ENCODE data around the gene MT4.

DNA sequence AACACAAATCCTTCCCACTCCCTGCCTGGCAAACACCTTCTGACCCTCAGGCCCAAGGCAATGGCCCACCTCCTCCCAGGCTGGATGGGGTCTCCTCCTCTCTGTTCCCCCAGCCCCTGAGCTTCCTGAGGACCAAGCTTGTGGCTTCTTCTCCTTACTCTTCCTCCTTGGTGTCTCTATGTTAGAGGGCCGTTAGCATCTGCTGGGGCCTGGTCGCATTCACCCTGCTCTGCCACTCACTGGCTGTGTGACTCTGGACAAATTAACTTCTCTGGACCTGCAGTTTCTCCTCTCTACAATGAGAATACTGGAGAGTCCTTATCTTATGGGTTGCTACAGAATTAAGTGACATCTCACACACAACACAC lies 42.8 kb downstream of the MT4 start:
- TF ChIP-seq, protein P1, sequence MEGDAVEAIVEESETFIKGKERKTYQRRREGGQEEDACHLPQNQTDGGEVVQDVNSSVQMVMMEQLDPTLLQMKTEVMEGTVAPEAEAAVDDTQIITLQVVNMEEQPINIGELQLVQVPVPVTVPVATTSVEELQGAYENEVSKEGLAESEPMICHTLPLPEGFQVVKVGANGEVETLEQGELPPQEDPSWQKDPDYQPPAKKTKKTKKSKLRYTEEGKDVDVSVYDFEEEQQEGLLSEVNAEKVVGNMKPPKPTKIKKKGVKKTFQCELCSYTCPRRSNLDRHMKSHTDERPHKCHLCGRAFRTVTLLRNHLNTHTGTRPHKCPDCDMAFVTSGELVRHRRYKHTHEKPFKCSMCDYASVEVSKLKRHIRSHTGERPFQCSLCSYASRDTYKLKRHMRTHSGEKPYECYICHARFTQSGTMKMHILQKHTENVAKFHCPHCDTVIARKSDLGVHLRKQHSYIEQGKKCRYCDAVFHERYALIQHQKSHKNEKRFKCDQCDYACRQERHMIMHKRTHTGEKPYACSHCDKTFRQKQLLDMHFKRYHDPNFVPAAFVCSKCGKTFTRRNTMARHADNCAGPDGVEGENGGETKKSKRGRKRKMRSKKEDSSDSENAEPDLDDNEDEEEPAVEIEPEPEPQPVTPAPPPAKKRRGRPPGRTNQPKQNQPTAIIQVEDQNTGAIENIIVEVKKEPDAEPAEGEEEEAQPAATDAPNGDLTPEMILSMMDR (IDR thresholded peaks at IDR 0.05): no peak
- TF ChIP-seq POLR2A (IDR thresholded peaks at IDR 0.05): no peak
